ENCODE results near the gene ZNF296. TPM values are rescaled to one million over a fixed set of nuclear protein-coding genes. Genes with fewer than 3 reads are reported as not detected.

The ZNF296 gene
- total RNA-seq, 1 experiment from 2014 or later, result 13.8 TPM

DNA sequence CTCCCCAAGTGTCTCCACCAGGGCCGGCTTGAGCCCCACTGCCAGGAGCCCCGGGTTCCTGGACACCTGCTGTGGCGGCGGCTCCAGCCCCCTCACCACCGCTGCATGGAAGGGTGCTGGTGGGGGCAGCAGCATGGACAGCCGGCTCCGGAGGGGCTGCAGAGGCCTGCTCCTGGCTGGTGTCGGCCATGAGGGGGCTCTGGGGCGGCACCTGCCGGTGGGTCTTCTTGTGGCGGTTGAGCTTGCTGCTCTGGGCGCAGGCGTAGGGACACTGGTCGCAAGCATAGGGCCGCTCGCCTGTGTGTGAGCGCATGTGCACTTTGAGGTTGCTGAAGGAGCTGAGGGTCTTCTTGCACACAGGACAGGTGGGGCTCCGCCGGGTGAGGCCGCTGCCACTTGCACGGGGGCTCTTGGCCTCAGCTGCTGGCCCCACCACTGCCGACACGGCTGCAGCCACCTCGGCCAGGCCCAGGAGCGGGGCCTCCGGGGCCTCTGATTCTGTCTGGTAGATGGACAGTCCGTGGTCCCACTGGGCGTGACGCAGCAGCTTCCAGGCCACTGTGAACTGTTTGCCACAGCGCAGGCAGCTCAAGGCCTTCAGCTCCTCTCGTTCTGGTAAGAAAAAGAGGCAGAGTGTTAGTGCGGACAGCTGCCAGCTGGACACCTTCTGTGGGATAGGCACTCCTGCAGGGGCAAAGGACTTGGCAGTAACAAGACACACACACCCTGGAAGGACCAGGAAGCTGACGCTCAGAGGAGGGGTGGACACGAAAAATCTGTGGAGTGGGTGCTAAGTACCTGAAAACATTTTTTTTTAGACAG, 4.1 kb downstream of the ZNF296 start:
- no peaks in the 10 kb centered on the region for H3K9me3 Mint-ChIP-seq
- peaks cover 18% of the 10 kb centered on the region for H3K4me1 Mint-ChIP-seq
- ChIA-PET CTCF (interaction anchor here (0.6 to 2.6 kb wide), 10 partner anchors 13 to 83 kb away, joined by 3 to 26 read pairs (median 4); no protein-coding TSS in a partner anchor), POLR2A (interaction anchor here (1.4 to 1.5 kb wide), 2 partner anchors 12 to 21 kb away, joined by 3 read pairs; partner anchors contain the start of gene PPP1R37)
- no peak for TF ChIP-seq SMAD4 (CRISPR knock-in tag; IDR thresholded peaks at IDR 0.05)
- TF ChIP-seq, protein P1, sequence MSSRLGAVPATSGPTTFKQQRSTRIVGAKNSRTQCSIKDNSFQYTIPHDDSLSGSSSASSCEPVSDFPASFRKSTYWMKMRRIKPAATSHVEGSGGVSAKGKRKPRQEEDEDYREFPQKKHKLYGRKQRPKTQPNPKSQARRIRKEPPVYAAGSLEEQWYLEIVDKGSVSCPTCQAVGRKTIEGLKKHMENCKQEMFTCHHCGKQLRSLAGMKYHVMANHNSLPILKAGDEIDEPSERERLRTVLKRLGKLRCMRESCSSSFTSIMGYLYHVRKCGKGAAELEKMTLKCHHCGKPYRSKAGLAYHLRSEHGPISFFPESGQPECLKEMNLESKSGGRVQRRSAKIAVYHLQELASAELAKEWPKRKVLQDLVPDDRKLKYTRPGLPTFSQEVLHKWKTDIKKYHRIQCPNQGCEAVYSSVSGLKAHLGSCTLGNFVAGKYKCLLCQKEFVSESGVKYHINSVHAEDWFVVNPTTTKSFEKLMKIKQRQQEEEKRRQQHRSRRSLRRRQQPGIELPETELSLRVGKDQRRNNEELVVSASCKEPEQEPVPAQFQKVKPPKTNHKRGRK (CRISPR knock-in tag; IDR thresholded peaks at IDR 0.05; ENCODE audit: borderline replicate concordance), result no peak
- TF ChIP-seq, protein P2, sequence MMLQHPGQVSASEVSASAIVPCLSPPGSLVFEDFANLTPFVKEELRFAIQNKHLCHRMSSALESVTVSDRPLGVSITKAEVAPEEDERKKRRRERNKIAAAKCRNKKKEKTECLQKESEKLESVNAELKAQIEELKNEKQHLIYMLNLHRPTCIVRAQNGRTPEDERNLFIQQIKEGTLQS (CRISPR knock-in tag; conservative IDR thresholded peaks at IDR 0.05), result no peak
- no peak for TF ChIP-seq ELF4 (CRISPR knock-in tag; IDR thresholded peaks at IDR 0.05; ENCODE audit: low read depth)
- TF ChIP-seq ESRRA (CRISPR knock-in tag; IDR thresholded peaks at IDR 0.05; ENCODE audit: borderline replicate concordance), result no peak
- TF ChIP-seq CREM (CRISPR knock-in tag; IDR thresholded peaks at IDR 0.05), result no peak
- TF ChIP-seq ZNF219 (CRISPR knock-in tag; IDR thresholded peaks at IDR 0.05; ENCODE audit: borderline replicate concordance), result no peak
- no peak overlapping the region for H3K4me3 Mint-ChIP-seq
- peaks cover 18% of the 10 kb centered on the region; the same call in 1 of the 2 replicates for H3K36me3 Mint-ChIP-seq
- DNase-seq (ENCODE audit: low spot score), result peak; percentile 29
- no peak for ATAC-seq
- 0 out of 2 replicates have a peak overlapping the region, but pooled peaks have one; percentile 36 for H3K27ac Mint-ChIP-seq
- H3K27me3 Mint-ChIP-seq (ENCODE audit: low read depth), result no peaks in the 10 kb centered on the region

DNA sequence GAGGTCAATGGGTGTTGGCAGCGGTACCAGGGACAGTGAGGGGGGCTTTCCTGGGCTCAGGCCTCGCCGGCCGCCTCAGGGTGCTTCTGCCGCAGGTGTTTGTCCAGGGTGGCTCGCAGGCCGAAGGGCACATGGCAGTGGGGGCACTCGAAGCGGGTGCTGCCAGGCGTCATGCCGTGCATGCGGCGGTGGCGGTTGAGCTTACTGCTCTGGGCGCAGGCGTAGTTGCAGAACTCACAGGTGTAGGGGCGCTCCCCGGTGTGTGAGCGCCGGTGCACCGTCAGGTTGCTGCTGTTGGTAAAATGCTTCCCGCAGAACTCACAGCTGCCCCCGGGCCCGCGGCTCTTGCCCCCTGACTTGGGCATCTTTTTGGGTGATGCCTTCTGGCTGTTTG, 4.7 kb downstream of the ZNF296 start:
- H3K4me1 Mint-ChIP-seq, result peaks cover 11% of the 10 kb centered on the region
- peaks cover 18% of the 10 kb centered on the region; the same call in 1 of the 2 replicates for H3K36me3 Mint-ChIP-seq
- DNase-seq (ENCODE audit: low spot score), result no peak
- POLR2A ChIA-PET, result interaction anchor here (1.4 to 1.5 kb wide), 2 partner anchors 12 to 21 kb away, joined by 3 read pairs; partner anchors contain the start of gene PPP1R37
- H3K27me3 Mint-ChIP-seq (ENCODE audit: low read depth), result no peaks in the 10 kb centered on the region
- no peaks in the 10 kb centered on the region for H3K9me3 Mint-ChIP-seq
- no peak overlapping the region for H3K27ac Mint-ChIP-seq
- no peak overlapping the region for H3K4me3 Mint-ChIP-seq
- CTCF ChIA-PET, result interaction anchor here (1.0 to 2.6 kb wide), 6 partner anchors 12 to 83 kb away, joined by 3 to 26 read pairs (median 4); no protein-coding TSS in a partner anchor
- TF ChIP-seq ATF1 (CRISPR knock-in tag; IDR thresholded peaks at IDR 0.05) (no peak), ZBTB21 (CRISPR knock-in tag; IDR thresholded peaks at IDR 0.05; ENCODE audit: borderline replicate concordance) (no peak), CBFB (CRISPR knock-in tag; IDR thresholded peaks at IDR 0.05; ENCODE audit: low read depth) (no peak), FOXP1 (CRISPR knock-in tag; IDR thresholded peaks at IDR 0.05; ENCODE audit: borderline replicate concordance) (no peak), CREM (CRISPR knock-in tag; IDR thresholded peaks at IDR 0.05) (no peak), ELF4 (CRISPR knock-in tag; IDR thresholded peaks at IDR 0.05; ENCODE audit: low read depth) (no peak), TEAD1 (CRISPR knock-in tag; IDR thresholded peaks at IDR 0.05) (no peak), ZNF416 (CRISPR knock-in tag; IDR thresholded peaks at IDR 0.05) (no peak)
- TF ChIP-seq, protein P3, sequence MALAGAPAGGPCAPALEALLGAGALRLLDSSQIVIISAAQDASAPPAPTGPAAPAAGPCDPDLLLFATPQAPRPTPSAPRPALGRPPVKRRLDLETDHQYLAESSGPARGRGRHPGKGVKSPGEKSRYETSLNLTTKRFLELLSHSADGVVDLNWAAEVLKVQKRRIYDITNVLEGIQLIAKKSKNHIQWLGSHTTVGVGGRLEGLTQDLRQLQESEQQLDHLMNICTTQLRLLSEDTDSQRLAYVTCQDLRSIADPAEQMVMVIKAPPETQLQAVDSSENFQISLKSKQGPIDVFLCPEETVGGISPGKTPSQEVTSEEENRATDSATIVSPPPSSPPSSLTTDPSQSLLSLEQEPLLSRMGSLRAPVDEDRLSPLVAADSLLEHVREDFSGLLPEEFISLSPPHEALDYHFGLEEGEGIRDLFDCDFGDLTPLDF (CRISPR knock-in tag; IDR thresholded peaks at IDR 0.05), result no peak
- TF ChIP-seq, protein P4, sequence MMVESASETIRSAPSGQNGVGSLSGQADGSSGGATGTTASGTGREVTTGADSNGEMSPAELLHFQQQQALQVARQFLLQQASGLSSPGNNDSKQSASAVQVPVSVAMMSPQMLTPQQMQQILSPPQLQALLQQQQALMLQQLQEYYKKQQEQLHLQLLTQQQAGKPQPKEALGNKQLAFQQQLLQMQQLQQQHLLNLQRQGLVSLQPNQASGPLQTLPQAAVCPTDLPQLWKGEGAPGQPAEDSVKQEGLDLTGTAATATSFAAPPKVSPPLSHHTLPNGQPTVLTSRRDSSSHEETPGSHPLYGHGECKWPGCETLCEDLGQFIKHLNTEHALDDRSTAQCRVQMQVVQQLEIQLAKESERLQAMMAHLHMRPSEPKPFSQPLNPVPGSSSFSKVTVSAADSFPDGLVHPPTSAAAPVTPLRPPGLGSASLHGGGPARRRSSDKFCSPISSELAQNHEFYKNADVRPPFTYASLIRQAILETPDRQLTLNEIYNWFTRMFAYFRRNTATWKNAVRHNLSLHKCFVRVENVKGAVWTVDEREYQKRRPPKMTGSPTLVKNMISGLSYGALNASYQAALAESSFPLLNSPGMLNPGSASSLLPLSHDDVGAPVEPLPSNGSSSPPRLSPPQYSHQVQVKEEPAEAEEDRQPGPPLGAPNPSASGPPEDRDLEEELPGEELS (CRISPR knock-in tag; IDR thresholded peaks at IDR 0.05), result no peak
- TF ChIP-seq, protein P5, sequence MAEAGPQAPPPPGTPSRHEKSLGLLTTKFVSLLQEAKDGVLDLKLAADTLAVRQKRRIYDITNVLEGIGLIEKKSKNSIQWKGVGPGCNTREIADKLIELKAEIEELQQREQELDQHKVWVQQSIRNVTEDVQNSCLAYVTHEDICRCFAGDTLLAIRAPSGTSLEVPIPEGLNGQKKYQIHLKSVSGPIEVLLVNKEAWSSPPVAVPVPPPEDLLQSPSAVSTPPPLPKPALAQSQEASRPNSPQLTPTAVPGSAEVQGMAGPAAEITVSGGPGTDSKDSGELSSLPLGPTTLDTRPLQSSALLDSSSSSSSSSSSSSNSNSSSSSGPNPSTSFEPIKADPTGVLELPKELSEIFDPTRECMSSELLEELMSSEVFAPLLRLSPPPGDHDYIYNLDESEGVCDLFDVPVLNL (CRISPR knock-in tag; IDR thresholded peaks at IDR 0.05; ENCODE audit: borderline replicate concordance, low read depth), result no peak
- no peak for ATAC-seq
